ENCODE results near the gene TMEM106C. TPM values are rescaled to one million over a fixed set of nuclear protein-coding genes. Genes with fewer than 3 reads are reported as not detected.

TMEM106C gene
- total and polyA plus RNA-seq, 12 donors: 24.6 to 119 (median 52.0) TPM

- H3K9me3 ChIP-seq (replicated peaks in 1 of 3): no peaks in the 10 kb centered on the region
- H3K27me3 ChIP-seq: no peaks in the 10 kb centered on the region
- H3K4me1 ChIP-seq (replicated peaks in 1 of 2): no peaks in the 10 kb centered on the region
- no peak overlapping the region for H3K27ac ChIP-seq
- intact Hi-C loops (cut with DNase I): no loop called here
- H3K4me3 ChIP-seq: no peak overlapping the region
- WGBS, 4 donors: 80 to 94% (median 90%) methylated on average over 10 to 11 of the region's 11 CpGs
- TF ChIP-seq CTCF (IDR thresholded peaks at IDR 0.05): no peak
- TF ChIP-seq POLR2A (IDR thresholded peaks at IDR 0.05): no peak
- no peaks in the 10 kb centered on the region for H3K36me3 ChIP-seq (replicated peaks in 1 of 2)
- DNase-seq: no peak
Observed at GRCh38 chr12:47982770-47983169, 19.4 kb downstream of the TMEM106C start.

- Histone ChIP-seq H3K4me1 (replicated peaks in 1 of 2) (peaks cover 0 to 4% of the 10 kb centered on the region in 2 donors), H3K36me3 (replicated peaks in 1 of 2) (no peaks in the 10 kb centered on the region), H3K27me3 (no peaks in the 10 kb centered on the region), H3K27ac (no peak overlapping the region), H3K9me3 (replicated peaks in 1 of 3) (no peaks in the 10 kb centered on the region), H3K4me3 (no peak overlapping the region)
- intact Hi-C loops (cut with DNase I): no loop called here
- 83 to 93% (median 89%) methylated on average over 3 to 5 of the region's 5 CpGs for WGBS, 4 donors
- no peak for DNase-seq
- TF ChIP-seq POLR2A (IDR thresholded peaks at IDR 0.05) (no peak), CTCF (IDR thresholded peaks at IDR 0.05) (no peak)
Observed at GRCh38 chr12:47983541-47984115, 20.2 kb downstream of the TMEM106C start.

- 94 to 100% (median 96%) methylated on average over 3 to 8 of the region's 8 CpGs for WGBS, 4 donors
- DNase-seq: no peak
- intact Hi-C loops (cut with DNase I): no loop called here
Observed at GRCh38 chr12:47984331-47984801, 21.0 kb downstream of the TMEM106C start.

More at GRCh38 chr12:47984331-47984801, 21.0 kb downstream of the TMEM106C start:
- TF ChIP-seq POLR2A (IDR thresholded peaks at IDR 0.05) (no peak), CTCF (IDR thresholded peaks at IDR 0.05) (no peak)
- H3K9me3 ChIP-seq (replicated peaks in 1 of 3): no peaks in the 10 kb centered on the region
- no peak overlapping the region for H3K27ac ChIP-seq
- H3K4me3 ChIP-seq: no peak overlapping the region
- no peaks in the 10 kb centered on the region for H3K27me3 ChIP-seq
- no peaks in the 10 kb centered on the region for H3K36me3 ChIP-seq (replicated peaks in 1 of 2)
- peaks cover 0 to 4% of the 10 kb centered on the region in 2 donors for H3K4me1 ChIP-seq (replicated peaks in 1 of 2)

Data from adrenal gland (tissue), 12 donors.